ENCODE results near the gene SRGAP3.

- TF ChIP-seq POLR2A (IDR thresholded peaks at IDR 0.05): no peak
- TF ChIP-seq, protein P1, sequence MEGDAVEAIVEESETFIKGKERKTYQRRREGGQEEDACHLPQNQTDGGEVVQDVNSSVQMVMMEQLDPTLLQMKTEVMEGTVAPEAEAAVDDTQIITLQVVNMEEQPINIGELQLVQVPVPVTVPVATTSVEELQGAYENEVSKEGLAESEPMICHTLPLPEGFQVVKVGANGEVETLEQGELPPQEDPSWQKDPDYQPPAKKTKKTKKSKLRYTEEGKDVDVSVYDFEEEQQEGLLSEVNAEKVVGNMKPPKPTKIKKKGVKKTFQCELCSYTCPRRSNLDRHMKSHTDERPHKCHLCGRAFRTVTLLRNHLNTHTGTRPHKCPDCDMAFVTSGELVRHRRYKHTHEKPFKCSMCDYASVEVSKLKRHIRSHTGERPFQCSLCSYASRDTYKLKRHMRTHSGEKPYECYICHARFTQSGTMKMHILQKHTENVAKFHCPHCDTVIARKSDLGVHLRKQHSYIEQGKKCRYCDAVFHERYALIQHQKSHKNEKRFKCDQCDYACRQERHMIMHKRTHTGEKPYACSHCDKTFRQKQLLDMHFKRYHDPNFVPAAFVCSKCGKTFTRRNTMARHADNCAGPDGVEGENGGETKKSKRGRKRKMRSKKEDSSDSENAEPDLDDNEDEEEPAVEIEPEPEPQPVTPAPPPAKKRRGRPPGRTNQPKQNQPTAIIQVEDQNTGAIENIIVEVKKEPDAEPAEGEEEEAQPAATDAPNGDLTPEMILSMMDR (IDR thresholded peaks at IDR 0.05): no peak
These were observed 306.5 kb downstream of the SRGAP3 start for GRCh38 chr3:8942746-8943488.
